Endothelial cell of umbilical vein (primary cell): ENCODE data around the gene SRGN. TPM values are rescaled to one million over a fixed set of nuclear protein-coding genes. Genes with fewer than 3 reads are reported as not detected.

Experiments
- BruUV-seq: library from RNA; stranded (reverse); fragments of 400-500 nt; replicated peaks from 2 replicates; lab custom pipeline; 2021; lab: Mats Ljungman, UMichigan
- CTCF ChIA-PET: fragments of 300-600, 350-600 bp; sonication (Branson Sonifier 250); formaldehyde crosslinking; loops from one replicate; lab custom pipeline; 2021; ENCODE audit warnings: antibody characterized with exemption, inconsistent platforms; lab: Charles Lee
- POLR2A ChIA-PET: fragments of 300-600, 350-600 bp; sonication (Branson Sonifier 250); formaldehyde crosslinking; loops from one replicate; lab custom pipeline; 2021; ENCODE audit warnings: antibody characterized with exemption, inconsistent platforms; lab: Charles Lee
- DNase-seq: peaks from one replicate; pipeline ENCODE4 v3.0.0-alpha.2; 2011; ENCODE audit warnings: low read depth, low spot score
- FAIRE-seq: peaks from 2 replicates; lab custom pipeline; 2011; peaks lifted over from hg19 to GRCh38; lab: Jason Lieb, UNC
- H2AFZ ChIP-seq: 2 replicates; pipeline ENCODE4 v1.6.0; 2012; ENCODE audit warnings: low read depth, low read length, control low read depth, inconsistent platforms
- H3K27ac ChIP-seq: 2 replicates; pipeline ENCODE4 v1.5.1; 2011; ENCODE audit warnings: low read depth, mild to moderate bottlenecking, control low read depth, low read length, moderate library complexity; ENCODE audit not compliant: insufficient read depth
- H3K27me3 ChIP-seq, 2 experiments: 2 replicates each; pipeline versions ENCODE4 v1.6.0 to v1.6.1; 2011; ENCODE audit warnings: low read length in 2 of 2, mixed read lengths in 1 of 2; ENCODE audit not compliant: control insufficient read depth in 2 of 2, insufficient read depth in 2 of 2
- H3K36me3 ChIP-seq, 2 experiments: 2 replicates in 1 of 2; 3 replicates in 1 of 2; pipeline ENCODE4 v1.5.1; 2011; ENCODE audit warnings: low read length in 2 of 2, mild to moderate bottlenecking in 1 of 2, moderate library complexity in 1 of 2; ENCODE audit not compliant: control insufficient read depth in 2 of 2, insufficient read depth in 2 of 2; ENCODE audit errors: extremely low read depth in 1 of 2
- H3K4me1 ChIP-seq: 3 replicates; pipeline ENCODE4 v1.5.1; 2011; ENCODE audit warnings: mild to moderate bottlenecking, low read length; ENCODE audit not compliant: control insufficient read depth, insufficient read depth; ENCODE audit errors: extremely low read depth
- H3K4me2 ChIP-seq: 2 replicates; pipeline ENCODE4 v1.6.1; 2011; ENCODE audit warnings: low read length, control low read depth, mixed read lengths; ENCODE audit not compliant: insufficient read depth
- H3K4me3 ChIP-seq, 3 experiments: fragments of 200-600 bp in 1 of 3; sonication (generic), shearing (Covaris generic) in 1 of 3; replicated peaks in 1 of 3; 2 replicates each; pipeline ENCODE4 v1.5.1; 2011 to 2016; ENCODE audit warnings: control low read depth in 3 of 3, low read length in 3 of 3, mild to moderate bottlenecking in 2 of 3, inconsistent platforms in 1 of 3, low read depth in 1 of 3, moderate library complexity in 1 of 3; ENCODE audit not compliant: insufficient read depth in 1 of 3
- H3K79me2 ChIP-seq: 2 replicates; pipeline ENCODE4 v1.6.0; 2012; ENCODE audit warnings: low read length, inconsistent platforms; ENCODE audit not compliant: control insufficient read depth, insufficient read depth
- H3K9ac ChIP-seq: replicated peaks from 2 replicates; pipeline ENCODE3; 2011; ENCODE audit warnings: low read length, control low read depth; ENCODE audit not compliant: insufficient read depth; ENCODE audit errors: extremely low read depth
- H3K9me1 ChIP-seq: replicated peaks from 3 replicates; pipeline ENCODE4 v1.6.0; 2011; ENCODE audit warnings: mild to moderate bottlenecking, low read length; ENCODE audit not compliant: control insufficient read depth, insufficient read depth; ENCODE audit errors: extremely low read depth
- H3K9me3 ChIP-seq: replicated peaks from 2 replicates; pipeline ENCODE4 v1.5.1; 2012; ENCODE audit warnings: low read length, inconsistent platforms; ENCODE audit not compliant: control insufficient read depth, insufficient read depth
- H4K20me1 ChIP-seq: replicated peaks from 2 replicates; pipeline ENCODE3; 2011; ENCODE audit warnings: mild to moderate bottlenecking, low read length; ENCODE audit not compliant: control insufficient read depth, insufficient read depth; ENCODE audit errors: extremely low read depth
- CTCF ChIP-seq, 2 donors: IDR thresholded peaks; 1 replicate in 1 of 2; 2 replicates in 1 of 2; pipeline ENCODE4 v1.5.1; 2011; ENCODE audit warnings: low read length in 2 of 2, mild to moderate bottlenecking in 2 of 2, moderate library complexity in 2 of 2, control low read depth in 1 of 2, inconsistent platforms in 1 of 2, low read depth in 1 of 2; ENCODE audit not compliant: insufficient read depth in 1 of 2; ENCODE audit errors: extremely low read depth in 1 of 2
- EZH2 ChIP-seq: IDR thresholded peaks from 2 replicates; pipeline ENCODE4 v1.6.1; 2012; ENCODE audit warnings: borderline replicate concordance, low read depth, mild to moderate bottlenecking, moderate library complexity, low read length, inconsistent platforms; ENCODE audit not compliant: severe bottlenecking
- FOS ChIP-seq: IDR thresholded peaks from 2 replicates; pipeline ENCODE4 v1.6.1; 2011; ENCODE audit warnings: mild to moderate bottlenecking, low read length, moderate library complexity, borderline replicate concordance; ENCODE audit not compliant: insufficient read depth
- GATA2 ChIP-seq: IDR thresholded peaks from 2 replicates; pipeline ENCODE4 v1.7.0; 2011; ENCODE audit warnings: low read depth, mild to moderate bottlenecking, moderate library complexity, mixed read lengths, low read length; ENCODE audit not compliant: insufficient read length, insufficient read depth
- JUN ChIP-seq: IDR thresholded peaks from 2 replicates; pipeline ENCODE4 v1.6.1; 2011; ENCODE audit warnings: borderline replicate concordance, low read depth; ENCODE audit not compliant: insufficient read length, insufficient read depth
- MAX ChIP-seq: IDR thresholded peaks from 2 replicates; pipeline ENCODE4 v1.6.1; 2011; ENCODE audit not compliant: insufficient read depth, insufficient read length
- MYC ChIP-seq: IDR thresholded peaks from one replicate; pipeline ENCODE4 v1.6.1; 2011; ENCODE audit warnings: mild to moderate bottlenecking, low read depth, low read length
- POLR2A ChIP-seq: IDR thresholded peaks from 2 replicates; pipeline ENCODE4 v1.6.1; 2012; ENCODE audit warnings: low read depth, mild to moderate bottlenecking, control low read depth, low read length
- POLR2AphosphoS5 ChIP-seq: IDR thresholded peaks from 2 replicates; pipeline ENCODE4 v1.6.1; 2012; ENCODE audit warnings: low read depth, mild to moderate bottlenecking, control low read depth, low read length, moderate library complexity; ENCODE audit not compliant: insufficient read depth
- dilution Hi-C: fragments of 300-500 bp; cut with MboI; formaldehyde crosslinking; loops from one replicate; pipeline ENCODE4 v1.15.0; 2019; ENCODE audit warnings: low sequenced_read_pairs; ENCODE audit not compliant: extremely low pct_ligation_motif_present
- intact Hi-C: fragments of 100-400 bp; cut with micrococcal nuclease; formaldehyde crosslinking; loops from one replicate; pipeline ENCODE4 v1.10.0; 2022
- polyA plus RNA-seq, 4 experiments: library from polyadenylated mRNA; depleted of rRNA in 3 of 4; stranded (reverse) in 3 of 4; unstranded in 1 of 4; fragments of >200 nt; gene quantifications; 2 replicates each; pipeline versions ENCODE4 v1.2.1 to v1.2.3, GENCODE V29; 2011 to 2012; ENCODE audit warnings: missing spikeins in 1 of 4
- total RNA-seq: library from RNA; stranded (reverse); gene quantifications from 2 replicates; pipeline ENCODE4 v1.2.3, GENCODE V29; 2021

SRGN gene
- total and polyA plus RNA-seq, 2 donors (not counting 3 experiments of a cell fraction or from before 2014, with no cell fraction given), result 384 to 450 TPM

GRCh38 chr10:69103784-69104183, 15.9 kb downstream of the SRGN start:
- H3K9me1 ChIP-seq, result no peaks in the 10 kb centered on the region
- no peaks in the 10 kb centered on the region for H3K27me3 ChIP-seq
- H3K9ac ChIP-seq, result no peak overlapping the region
- peak overlapping the region; percentile 18 for H3K4me2 ChIP-seq
- H4K20me1 ChIP-seq, result no peaks in the 10 kb centered on the region
- no peak overlapping the region for H3K4me3 ChIP-seq
- ChIA-PET POLR2A (no interaction called here), CTCF (interaction anchor here (3.0 kb wide), 1 partner anchor 99 kb away, joined by 16 read pairs; no protein-coding TSS in a partner anchor)
- H3K79me2 ChIP-seq, result peaks cover 41% of the 10 kb centered on the region
- no peaks in the 10 kb centered on the region for H3K9me3 ChIP-seq
- BruUV-seq, result no TSS peak
- no peak for FAIRE-seq
- intact Hi-C loops (no loop called here), dilution Hi-C loops (no loop called here)
- DNase-seq, result no peak
- H3K36me3 ChIP-seq, result peaks cover 13 to 16% of the 10 kb centered on the region in 2 experiments
- TF ChIP-seq POLR2A (no peak), MAX (no peak), EZH2 (no peak), FOS (no peak), CTCF (IDR thresholded peaks at IDR 0.05; ENCODE audit: extremely low read depth in 1 of 2, insufficient read depth in 1 of 2, low read depth in 1 of 2, low read length in 2 of 2) (no peak), POLR2AphosphoS5 (no peak), JUN (no peak), GATA2 (no peak), MYC (no peak)
- no peak overlapping the region for H2AFZ ChIP-seq
- peaks cover 17% of the 10 kb centered on the region for H3K4me1 ChIP-seq
- no peak overlapping the region for H3K27ac ChIP-seq
